B cell (primary cell): ENCODE measurements around the gene LRRC70. TPM values are rescaled to one million over a fixed set of nuclear protein-coding genes. Genes with fewer than 3 reads are reported as not detected.

ENCODE experiments used
- ATAC-seq: fragments of 200-7000 bp; cut with Tn5 transposase; one replicate; pipeline ENCODE4 v1.10.0; 2021; ENCODE audit warnings: low read depth, mild to moderate bottlenecking, moderate number of reproducible peaks, moderate library complexity
- CTCF ChIA-PET: fragments of 350-600 bp; sonication (Branson Sonifier 250); formaldehyde crosslinking; loops from one replicate; lab custom pipeline; 2021; ENCODE audit warnings: antibody characterized with exemption, inconsistent platforms; lab: Charles Lee
- POLR2A ChIA-PET: fragments of 350-600 bp; sonication (Branson Sonifier 250); formaldehyde crosslinking; loops from one replicate; lab custom pipeline; 2021; ENCODE audit warnings: antibody characterized with exemption; lab: Charles Lee
- DNase-seq: peaks from one replicate; pipeline ENCODE4 v3.0.0; 2013
- H2AFZ ChIP-seq: 2 replicates; pipeline ENCODE4 v1.6.1; 2012; ENCODE audit warnings: mild to moderate bottlenecking, low read depth, low read length; ENCODE audit not compliant: insufficient read depth, poor library complexity, severe bottlenecking
- H3K27ac ChIP-seq, 2 donors: 1 replicate in 1 of 2; 2 replicates in 1 of 2; pipeline ENCODE4 v1.5.1; 2012 to 2013; ENCODE audit warnings: low read length in 2 of 2, mild to moderate bottlenecking in 2 of 2, moderate library complexity in 1 of 2
- H3K27me3 ChIP-seq, 4 experiments: fragments of 200-600 bp in 1 of 4; sonication (generic) in 1 of 4; replicated peaks in 1 of 4; 1 replicate in 2 of 4; 2 replicates in 2 of 4; pipeline versions ENCODE4 v1.6.1 to v1.7.0; 2013 to 2016; ENCODE audit warnings: low read length in 3 of 4, mild to moderate bottlenecking in 2 of 4, mixed read lengths in 1 of 4, moderate library complexity in 1 of 4; ENCODE audit not compliant: insufficient read depth in 4 of 4, control insufficient read depth in 3 of 4; ENCODE audit errors: control extremely low read depth in 1 of 4
- H3K36me3 ChIP-seq, 2 experiments: replicated peaks in 1 of 2; 1 replicate in 1 of 2; 2 replicates in 1 of 2; pipeline versions ENCODE4 v1.6.1 to v1.7.1; 2013; ENCODE audit warnings: low read length in 1 of 2; ENCODE audit not compliant: insufficient read depth in 2 of 2, control insufficient read depth in 1 of 2; ENCODE audit errors: control extremely low read depth in 1 of 2, extremely low read depth in 1 of 2
- H3K4me1 ChIP-seq, 2 donors: fragments of 200-600 bp in 1 of 2; sonication (generic) in 1 of 2; 1 replicate in 1 of 2; 2 replicates in 1 of 2; pipeline versions ENCODE4 v1.5.1 to v1.6.1; 2013 to 2017; ENCODE audit warnings: low read length in 2 of 2; ENCODE audit not compliant: control insufficient read depth in 2 of 2, insufficient read depth in 2 of 2
- H3K4me2 ChIP-seq: replicated peaks from 2 replicates; pipeline ENCODE3; 2012; ENCODE audit warnings: mild to moderate bottlenecking, low read depth, low read length; ENCODE audit not compliant: poor library complexity, severe bottlenecking
- H3K4me3 ChIP-seq, 5 experiments: fragments of 200-600 bp in 1 of 5; sonication (generic) in 1 of 5; 1 replicate in 3 of 5; 2 replicates in 2 of 5; pipeline versions ENCODE4 v1.5.1 to v1.7.0; 2011 to 2016; ENCODE audit warnings: low read length in 4 of 5, mild to moderate bottlenecking in 4 of 5, low read depth in 2 of 5, control low read depth in 1 of 5, moderate library complexity in 1 of 5; ENCODE audit not compliant: insufficient read depth in 1 of 5; ENCODE audit errors: control extremely low read depth in 1 of 5, extremely low read depth in 1 of 5
- H3K79me2 ChIP-seq: fragments of 200-600 bp; sonication (generic); one replicate; pipeline ENCODE4 v1.6.0; 2016; ENCODE audit warnings: low read length; ENCODE audit not compliant: control insufficient read depth, insufficient read depth
- H3K9ac ChIP-seq: fragments of 200-600 bp; sonication (generic); 2 replicates; pipeline ENCODE4 v1.6.1; 2017; ENCODE audit warnings: mild to moderate bottlenecking, low read length, moderate library complexity
- H3K9me3 ChIP-seq, 3 donors: one replicate each; pipeline versions ENCODE4 v1.6.1 to v1.7.1; 2013; ENCODE audit warnings: low read length in 2 of 3; ENCODE audit not compliant: control insufficient read depth in 2 of 3, insufficient read depth in 1 of 3; ENCODE audit errors: control extremely low read depth in 1 of 3
- H4K20me1 ChIP-seq: 2 replicates; pipeline ENCODE4 v1.6.0; 2012; ENCODE audit warnings: mild to moderate bottlenecking, low read length; ENCODE audit not compliant: insufficient read depth, control insufficient read depth, poor library complexity, severe bottlenecking
- H3K27ac Mint-ChIP-seq: one replicate; pipeline ENCODE4 v1.8.0; 2021; ENCODE audit warnings: mixed read lengths
- H3K27me3 Mint-ChIP-seq: one replicate; pipeline ENCODE4 v1.8.0; 2021; ENCODE audit warnings: mixed read lengths
- H3K4me1 Mint-ChIP-seq: one replicate; pipeline ENCODE4 v1.8.0; 2021; ENCODE audit warnings: mixed read lengths
- H3K4me3 Mint-ChIP-seq: one replicate; pipeline ENCODE4 v1.8.0; 2021; ENCODE audit warnings: mixed read lengths
- H3K9me3 Mint-ChIP-seq: one replicate; pipeline ENCODE4 v1.8.0; 2022; ENCODE audit warnings: mixed read lengths; ENCODE audit not compliant: insufficient read depth
- CTCF ChIP-seq: fragments of 200-600 bp; IDR thresholded peaks from one replicate; pipeline ENCODE4 v1.8.0; 2022; ENCODE audit warnings: antibody characterized with exemption, mild to moderate bottlenecking
- EZH2 ChIP-seq: IDR thresholded peaks from 2 replicates; pipeline ENCODE4 v1.6.1; 2012; ENCODE audit warnings: borderline replicate concordance, low read depth, mild to moderate bottlenecking, moderate library complexity, low read length; ENCODE audit not compliant: insufficient read depth, poor library complexity, severe bottlenecking
- WGBS: methylation state at CpG from one replicate; pipeline ENCODE4 v1.1.5; 2013; ENCODE audit warnings: missing lambda C conversion rate; ENCODE audit not compliant: insufficient coverage; 5-methylcytosine and 5-hydroxymethylcytosine counted together
- intact Hi-C: fragments of 100-400 bp; cut with micrococcal nuclease; formaldehyde crosslinking; loops from one replicate; pipeline ENCODE4 v1.10.0; 2022
- polyA plus RNA-seq: library from polyadenylated mRNA; depleted of rRNA; stranded (reverse); fragments of >200 nt; gene quantifications from 2 replicates; pipeline ENCODE4 v1.2.3, GENCODE V29; 2012
- total RNA-seq, 2 donors: library from RNA; stranded (reverse); fragments of 120-200 nt in 1 of 2; gene quantifications; 1 replicate in 1 of 2; 2 replicates in 1 of 2; pipeline versions ENCODE4 v1.2.3 to v1.2.4, GENCODE V29; 2013 to 2022

LRRC70 gene
- total and polyA plus RNA-seq, 2 donors (not counting 1 experiment from before 2014, with no cell fraction given), result 2.3 to 3.3 TPM

- POLR2A ChIA-PET, result no interaction called here
- H3K4me1 ChIP-seq, result no peaks in the 10 kb centered on the region
- no peaks in the 10 kb centered on the region for H3K27me3 ChIP-seq
- H3K9ac ChIP-seq, result no peak overlapping the region
- no peaks in the 10 kb centered on the region for H3K79me2 ChIP-seq
- peaks cover 0 to 4% of the 10 kb centered on the region in 2 experiments for H3K36me3 ChIP-seq
- no peak overlapping the region for H3K4me2 ChIP-seq
- Mint-ChIP-seq H3K27ac (no peak overlapping the region), H3K9me3 (no peaks in the 10 kb centered on the region), H3K4me3 (no peak overlapping the region), H3K27me3 (no peaks in the 10 kb centered on the region), H3K4me1 (no peaks in the 10 kb centered on the region)
- 100% methylated on average over 2 of the region's 2 CpGs for WGBS
- CTCF ChIA-PET, result no interaction called here
- intact Hi-C loops, result no loop called here
- H3K4me3 ChIP-seq, result no peak overlapping the region
- no peaks in the 10 kb centered on the region for H3K9me3 ChIP-seq
- DNase-seq (no peak), ATAC-seq (no peak)
- no peaks in the 10 kb centered on the region for H4K20me1 ChIP-seq
- H3K27ac ChIP-seq, result no peak overlapping the region
- H2AFZ ChIP-seq, result no peak overlapping the region
- TF ChIP-seq EZH2 (no peak), CTCF (no peak)
Observed at GRCh38 chr5:62585306-62585705, 6.7 kb downstream of the LRRC70 start.

- TF ChIP-seq CTCF, result no peak
- no peak for TF ChIP-seq EZH2
- H3K4me1 Mint-ChIP-seq, result no peaks in the 10 kb centered on the region
- no peak overlapping the region for H3K27ac Mint-ChIP-seq
- H3K4me2 ChIP-seq, result no peak overlapping the region
- peaks cover 0 to 2% of the 10 kb centered on the region in 2 experiments for H3K36me3 ChIP-seq
- DNase-seq (no peak), ATAC-seq (no peak)
- no peaks in the 10 kb centered on the region for H3K27me3 ChIP-seq
- ChIA-PET CTCF (no interaction called here), POLR2A (no interaction called here)
- H3K9me3 Mint-ChIP-seq, result no peaks in the 10 kb centered on the region
- no peak overlapping the region for H3K9ac ChIP-seq
- H3K4me3 ChIP-seq, result no peak overlapping the region
- H3K27me3 Mint-ChIP-seq, result no peaks in the 10 kb centered on the region
- no peak overlapping the region for H3K27ac ChIP-seq
- no peaks in the 10 kb centered on the region for H3K4me1 ChIP-seq
- H3K79me2 ChIP-seq, result no peaks in the 10 kb centered on the region
- no peaks in the 10 kb centered on the region for H4K20me1 ChIP-seq
- no peak overlapping the region for H3K4me3 Mint-ChIP-seq
- no peak overlapping the region for H2AFZ ChIP-seq
- intact Hi-C loops, result no loop called here
- H3K9me3 ChIP-seq, result no peaks in the 10 kb centered on the region
Observed at GRCh38 chr5:62585751-62586150, 7.1 kb downstream of the LRRC70 start.
